SK-N-MC (cell line): ENCODE measurements around the gene NLRC5.

ENCODE experiments used
- EZH2 ChIP-seq: fragments of 200-600 bp; sonication (generic); IDR thresholded peaks from one replicate; pipeline ENCODE4 v1.6.1; 2017; ENCODE audit warnings: antibody characterized with exemption
- FOXP2 ChIP-seq: optimal IDR thresholded peaks from 2 replicates; pipeline ENCODE3; 2011; ENCODE audit warnings: mild to moderate bottlenecking, moderate library complexity; ENCODE audit not compliant: insufficient read depth; ENCODE audit errors: extremely low read length, control extremely low read depth
- POLR2AphosphoS5 ChIP-seq: IDR thresholded peaks from 2 replicates; pipeline ENCODE4 v1.6.1; 2012; ENCODE audit warnings: mild to moderate bottlenecking, low read depth, low read length, borderline replicate concordance

DNA sequence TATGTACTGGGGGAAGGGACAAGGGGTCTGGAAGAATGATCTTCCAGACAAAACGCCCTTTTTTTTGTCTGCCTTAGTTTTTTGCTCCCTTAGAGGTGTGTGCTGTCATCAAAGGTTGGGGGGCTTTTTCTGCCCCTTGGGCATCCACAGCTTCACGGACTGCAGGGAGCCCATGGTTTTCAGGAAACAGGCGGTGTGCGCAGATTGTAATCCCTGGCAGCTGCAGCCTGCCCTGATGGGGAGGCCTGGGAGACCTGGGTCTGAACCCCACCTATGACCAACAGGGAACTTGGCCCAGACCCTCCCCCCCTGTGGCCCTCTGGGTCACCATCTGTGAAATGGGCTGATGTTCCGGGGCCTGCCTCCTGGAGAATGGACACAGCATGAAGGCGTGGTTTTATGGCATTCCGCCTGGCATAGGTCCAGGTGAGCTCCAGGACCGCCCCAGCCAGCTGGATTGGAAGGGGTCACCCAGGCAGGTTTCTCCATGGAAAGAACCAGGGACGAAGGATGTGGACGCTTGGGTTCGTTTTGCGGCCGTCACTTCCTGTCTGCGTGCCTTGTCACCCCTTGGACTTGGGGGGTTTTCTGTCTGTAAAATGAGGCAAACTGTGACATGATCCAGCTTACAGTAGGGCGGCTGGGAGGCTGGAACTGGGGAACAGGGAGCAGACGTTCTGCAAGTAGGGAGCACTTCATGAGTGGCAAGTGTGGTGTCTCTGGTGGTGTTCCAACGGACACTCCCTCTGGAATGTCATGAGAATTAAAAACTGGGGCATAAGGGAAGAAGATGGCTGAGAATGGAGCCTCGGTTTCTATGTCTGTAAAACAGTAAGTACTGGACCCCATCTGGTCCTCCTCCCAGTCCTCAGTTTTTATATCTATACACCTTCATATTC lies 104.6 kb downstream of the NLRC5 start:
- TF ChIP-seq EZH2 (no peak), POLR2AphosphoS5 (no peak), FOXP2 (no peak)
